ENCODE measurements around the gene OR2H1.

Gene OR2H1

GRCh38 chr6:29489286-29489685 is 32.3 kb downstream of the OR2H1 start:
- H2BK5ac ChIP-seq (ENCODE audit: low read length): no peak overlapping the region
- DNase-seq (ENCODE audit: low spot score): no peak
- H2BK12ac ChIP-seq (ENCODE audit: low read length): no peak overlapping the region
- H3K79me1 ChIP-seq (ENCODE audit: low read depth, low read length): no peaks in the 10 kb centered on the region
- H3K4me1 ChIP-seq (ENCODE audit: control insufficient read depth in 2 of 2, insufficient read depth in 1 of 2, low read depth in 1 of 2, low read length in 2 of 2): no peaks in the 10 kb centered on the region
- H3K18ac ChIP-seq (ENCODE audit: low read length): no peak overlapping the region
- no peak overlapping the region for H4K91ac ChIP-seq (ENCODE audit: low read depth, low read length, poor library complexity)
- no peak overlapping the region for H2AFZ ChIP-seq (ENCODE audit: low read length)
- H3K23ac ChIP-seq (ENCODE audit: low read depth, low read length, poor library complexity): no peak overlapping the region
- H3K4me3 ChIP-seq (ENCODE audit: low read length in 2 of 2): no peak overlapping the region
- H2BK120ac ChIP-seq (ENCODE audit: low read depth, low read length): no peak overlapping the region
- H3K27me3 ChIP-seq (ENCODE audit: control insufficient read depth in 3 of 3, insufficient read depth in 3 of 3, low read depth in 1 of 3, low read length in 3 of 3): no peaks in the 10 kb centered on the region
- no peak overlapping the region for H2BK15ac ChIP-seq (ENCODE audit: low read length)
- H3K36me3 ChIP-seq (replicated peaks in 1 of 2; ENCODE audit: control insufficient read depth in 2 of 2, insufficient read depth in 2 of 2, low read length in 2 of 2): no peaks in the 10 kb centered on the region
- H4K8ac ChIP-seq (ENCODE audit: low read depth, low read length): no peak overlapping the region
- whole genome bisulfite sequencing, 2 donors (ENCODE audit: extremely low coverage in 2 of 2, insufficient read length in 2 of 2, insufficient replicate concordance in 1 of 2): no CpG with 5 or more reads among the region's 8 CpGs
- no peak overlapping the region for H3K27ac ChIP-seq (replicated peaks; ENCODE audit: low read length)
- H3K4me2 ChIP-seq (ENCODE audit: insufficient read depth, low read length, poor library complexity, severe bottlenecking): no peak overlapping the region
- no peak overlapping the region for H3K14ac ChIP-seq (ENCODE audit: low read length)
- H3K4ac ChIP-seq (ENCODE audit: low read length): no peak overlapping the region
- no peak overlapping the region for H3K9ac ChIP-seq (ENCODE audit: low read depth, low read length, poor library complexity)
- no peak overlapping the region for H2AK5ac ChIP-seq (ENCODE audit: low read depth, low read length)
- H3K9me3 ChIP-seq (replicated peaks in 1 of 2; ENCODE audit: control insufficient read depth in 2 of 2, insufficient read depth in 1 of 2, low read depth in 1 of 2, low read length in 2 of 2): peaks cover 0 to 1% of the 10 kb centered on the region in 2 donors

GRCh38 chr6:29490055-29490454 is 33.1 kb downstream of the OR2H1 start:
- Histone ChIP-seq H2AFZ (ENCODE audit: low read length) (no peak overlapping the region), H3K9me3 (replicated peaks in 1 of 2; ENCODE audit: control insufficient read depth in 2 of 2, insufficient read depth in 1 of 2, low read depth in 1 of 2, low read length in 2 of 2) (peaks cover 0 to 1% of the 10 kb centered on the region in 2 donors), H3K14ac (ENCODE audit: low read length) (no peak overlapping the region), H2BK12ac (ENCODE audit: low read length) (no peak overlapping the region), H3K23ac (ENCODE audit: low read depth, low read length, poor library complexity) (no peak overlapping the region), H3K27ac (replicated peaks; ENCODE audit: low read length) (no peak overlapping the region), H3K79me1 (ENCODE audit: low read depth, low read length) (no peaks in the 10 kb centered on the region), H4K8ac (ENCODE audit: low read depth, low read length) (no peak overlapping the region), H3K18ac (ENCODE audit: low read length) (no peak overlapping the region), H3K4me1 (ENCODE audit: control insufficient read depth in 2 of 2, insufficient read depth in 1 of 2, low read depth in 1 of 2, low read length in 2 of 2) (no peaks in the 10 kb centered on the region), H3K36me3 (replicated peaks in 1 of 2; ENCODE audit: control insufficient read depth in 2 of 2, insufficient read depth in 2 of 2, low read length in 2 of 2) (no peaks in the 10 kb centered on the region), H3K27me3 (ENCODE audit: control insufficient read depth in 3 of 3, insufficient read depth in 3 of 3, low read depth in 1 of 3, low read length in 3 of 3) (no peaks in the 10 kb centered on the region), H4K91ac (ENCODE audit: low read depth, low read length, poor library complexity) (no peak overlapping the region), H3K9ac (ENCODE audit: low read depth, low read length, poor library complexity) (no peak overlapping the region), H2BK5ac (ENCODE audit: low read length) (no peak overlapping the region), H2BK15ac (ENCODE audit: low read length) (no peak overlapping the region), H3K4me2 (ENCODE audit: insufficient read depth, low read length, poor library complexity, severe bottlenecking) (no peak overlapping the region), H2AK5ac (ENCODE audit: low read depth, low read length) (no peak overlapping the region), H3K4ac (ENCODE audit: low read length) (no peak overlapping the region), H3K4me3 (ENCODE audit: low read length in 2 of 2) (no peak overlapping the region), H2BK120ac (ENCODE audit: low read depth, low read length) (no peak overlapping the region)
- WGBS, 2 donors (ENCODE audit: extremely low coverage in 2 of 2, insufficient read length in 2 of 2, insufficient replicate concordance in 1 of 2): no CpG with 5 or more reads among the region's 3 CpGs
- no peak for DNase-seq (ENCODE audit: low spot score)

GRCh38 chr6:29490552-29490951 is 33.6 kb downstream of the OR2H1 start:
- no peak overlapping the region for H2BK120ac ChIP-seq (ENCODE audit: low read depth, low read length)
- H3K36me3 ChIP-seq (replicated peaks in 1 of 2; ENCODE audit: control insufficient read depth in 2 of 2, insufficient read depth in 2 of 2, low read length in 2 of 2): no peaks in the 10 kb centered on the region
- H3K9ac ChIP-seq (ENCODE audit: low read depth, low read length, poor library complexity): no peak overlapping the region
- no peak overlapping the region for H3K18ac ChIP-seq (ENCODE audit: low read length)
- H2AK5ac ChIP-seq (ENCODE audit: low read depth, low read length): no peak overlapping the region
- no peak overlapping the region for H3K14ac ChIP-seq (ENCODE audit: low read length)
- no peak overlapping the region for H3K23ac ChIP-seq (ENCODE audit: low read depth, low read length, poor library complexity)
- no peak overlapping the region for H3K4me3 ChIP-seq (ENCODE audit: low read length in 2 of 2)
- H3K27me3 ChIP-seq (ENCODE audit: control insufficient read depth in 3 of 3, insufficient read depth in 3 of 3, low read depth in 1 of 3, low read length in 3 of 3): no peaks in the 10 kb centered on the region
- no peak overlapping the region for H3K4me2 ChIP-seq (ENCODE audit: insufficient read depth, low read length, poor library complexity, severe bottlenecking)
- no peaks in the 10 kb centered on the region for H3K79me1 ChIP-seq (ENCODE audit: low read depth, low read length)
- no peak overlapping the region for H2AFZ ChIP-seq (ENCODE audit: low read length)
- no peak overlapping the region for H4K8ac ChIP-seq (ENCODE audit: low read depth, low read length)
- H2BK12ac ChIP-seq (ENCODE audit: low read length): no peak overlapping the region
- peaks cover 0 to 1% of the 10 kb centered on the region in 2 donors for H3K9me3 ChIP-seq (replicated peaks in 1 of 2; ENCODE audit: control insufficient read depth in 2 of 2, insufficient read depth in 1 of 2, low read depth in 1 of 2, low read length in 2 of 2)
- H2BK15ac ChIP-seq (ENCODE audit: low read length): no peak overlapping the region
- H3K27ac ChIP-seq (replicated peaks; ENCODE audit: low read length): no peak overlapping the region
- no peak overlapping the region for H2BK5ac ChIP-seq (ENCODE audit: low read length)
- no peak for DNase-seq (ENCODE audit: low spot score)
- H3K4me1 ChIP-seq (ENCODE audit: control insufficient read depth in 2 of 2, insufficient read depth in 1 of 2, low read depth in 1 of 2, low read length in 2 of 2): no peaks in the 10 kb centered on the region
- no CpG with 5 or more reads among the region's 2 CpGs for WGBS, 2 donors (ENCODE audit: extremely low coverage in 2 of 2, insufficient read length in 2 of 2, insufficient replicate concordance in 1 of 2)
- no peak overlapping the region for H4K91ac ChIP-seq (ENCODE audit: low read depth, low read length, poor library complexity)
- no peak overlapping the region for H3K4ac ChIP-seq (ENCODE audit: low read length)

DNA sequence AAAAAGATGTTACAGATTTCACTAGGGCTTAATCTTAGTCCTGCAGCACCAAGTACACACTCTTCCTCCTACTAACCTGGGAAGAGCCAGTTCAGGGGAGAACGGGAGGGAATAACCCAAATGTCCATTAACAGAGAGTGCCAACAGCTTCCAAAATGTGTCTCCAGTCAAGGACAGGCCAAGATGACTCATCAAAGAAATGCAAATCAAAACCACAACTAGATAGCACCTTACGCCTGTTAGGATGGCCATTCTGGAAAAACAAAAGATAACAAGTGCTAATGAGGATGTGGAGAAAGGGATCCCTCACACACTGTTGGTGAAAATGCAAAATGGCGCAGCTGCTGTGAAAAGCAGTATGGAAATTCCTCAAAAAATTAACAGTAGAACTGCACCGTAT is 34.6 kb downstream of the OR2H1 start:
- Histone ChIP-seq H2BK12ac (ENCODE audit: low read length) (no peak overlapping the region), H3K18ac (ENCODE audit: low read length) (no peak overlapping the region), H4K8ac (ENCODE audit: low read depth, low read length) (no peak overlapping the region), H3K27me3 (ENCODE audit: control insufficient read depth in 3 of 3, insufficient read depth in 3 of 3, low read depth in 1 of 3, low read length in 3 of 3) (no peaks in the 10 kb centered on the region), H3K4me3 (ENCODE audit: low read length in 2 of 2) (no peak overlapping the region), H3K9me3 (replicated peaks in 1 of 2; ENCODE audit: control insufficient read depth in 2 of 2, insufficient read depth in 1 of 2, low read depth in 1 of 2, low read length in 2 of 2) (peaks cover 0 to 1% of the 10 kb centered on the region in 2 donors), H3K79me1 (ENCODE audit: low read depth, low read length) (no peaks in the 10 kb centered on the region), H3K27ac (replicated peaks; ENCODE audit: low read length) (no peak overlapping the region), H2BK15ac (ENCODE audit: low read length) (no peak overlapping the region), H3K4me2 (ENCODE audit: insufficient read depth, low read length, poor library complexity, severe bottlenecking) (no peak overlapping the region), H2AK5ac (ENCODE audit: low read depth, low read length) (no peak overlapping the region), H3K9ac (ENCODE audit: low read depth, low read length, poor library complexity) (no peak overlapping the region), H2AFZ (ENCODE audit: low read length) (no peak overlapping the region), H4K91ac (ENCODE audit: low read depth, low read length, poor library complexity) (no peak overlapping the region), H3K4me1 (ENCODE audit: control insufficient read depth in 2 of 2, insufficient read depth in 1 of 2, low read depth in 1 of 2, low read length in 2 of 2) (no peaks in the 10 kb centered on the region), H2BK5ac (ENCODE audit: low read length) (no peak overlapping the region), H3K14ac (ENCODE audit: low read length) (no peak overlapping the region), H3K23ac (ENCODE audit: low read depth, low read length, poor library complexity) (no peak overlapping the region), H3K36me3 (replicated peaks in 1 of 2; ENCODE audit: control insufficient read depth in 2 of 2, insufficient read depth in 2 of 2, low read length in 2 of 2) (no peaks in the 10 kb centered on the region), H2BK120ac (ENCODE audit: low read depth, low read length) (no peak overlapping the region), H3K4ac (ENCODE audit: low read length) (no peak overlapping the region)
- WGBS, 2 donors (ENCODE audit: extremely low coverage in 2 of 2, insufficient read length in 2 of 2, insufficient replicate concordance in 1 of 2): no CpG with 5 or more reads among the region's 4 CpGs
- no peak for DNase-seq (ENCODE audit: low spot score)

All from neuronal stem cell (in vitro differentiated cells).